Amniotic epithelial cell (primary cell): ENCODE measurements around the gene PTPRK.

Experiments
- DNase-seq: peaks from one replicate; pipeline ENCODE4 v3.0.0-alpha.2; 2010; ENCODE audit warnings: low read depth

Gene PTPRK

DNA sequence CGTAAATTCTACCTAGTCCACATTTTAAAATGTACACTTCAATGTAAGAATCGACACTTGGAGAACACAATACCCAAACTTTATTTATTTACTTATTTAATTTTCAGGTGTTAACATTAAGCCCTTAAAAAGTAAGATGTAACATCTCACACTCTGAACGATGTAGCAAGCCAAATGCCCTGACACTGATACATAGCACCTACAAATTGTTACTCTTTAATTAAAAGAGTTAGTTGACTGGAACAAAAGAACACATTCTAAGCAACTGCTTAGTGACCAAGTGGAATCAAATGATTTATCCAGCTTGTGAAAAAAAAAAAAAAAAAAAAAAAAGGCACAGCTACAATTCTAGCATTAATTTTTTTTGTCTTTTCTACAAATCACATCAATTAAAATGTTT lies 327.4 kb downstream of the PTPRK start:
- no peak for DNase-seq

DNA sequence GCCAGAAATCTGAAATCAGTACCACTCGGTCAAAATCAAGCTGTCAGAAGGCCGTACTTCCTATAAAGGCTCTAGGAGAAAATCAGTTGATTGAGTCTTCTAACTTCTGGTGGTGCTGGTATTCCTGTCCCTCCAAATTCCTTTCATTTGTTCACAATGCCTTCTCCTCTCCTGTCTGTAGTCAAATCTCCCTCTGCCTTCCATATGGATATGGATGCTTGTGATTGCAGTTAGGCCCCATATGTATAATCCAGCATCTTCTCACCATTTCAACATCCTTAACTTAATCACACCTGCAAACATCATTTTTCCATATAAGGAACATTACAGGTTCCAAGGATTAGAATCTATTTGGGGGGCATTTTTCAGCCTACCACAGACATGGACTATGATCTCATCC lies 331.7 kb downstream of the PTPRK start:
- DNase-seq = no peak

DNA sequence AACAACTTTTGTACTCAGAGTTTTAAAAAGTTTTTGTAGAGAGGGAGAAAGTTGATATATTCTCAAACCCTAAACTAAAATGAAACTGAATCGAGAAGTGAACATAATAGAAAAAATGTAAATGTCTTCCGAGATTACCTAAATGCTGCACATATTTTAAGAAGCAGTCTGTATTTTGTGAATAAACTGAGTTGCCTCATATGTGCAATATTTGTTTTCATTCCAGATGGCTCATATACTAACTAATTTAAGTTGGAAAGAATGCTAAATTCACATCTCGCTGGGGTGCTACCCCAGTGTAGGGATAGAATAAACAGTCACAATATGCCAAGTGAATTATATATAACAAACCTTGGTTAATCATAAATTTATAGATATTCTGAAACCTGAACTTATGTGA lies 333.7 kb downstream of the PTPRK start:
- no peak for DNase-seq

DNA sequence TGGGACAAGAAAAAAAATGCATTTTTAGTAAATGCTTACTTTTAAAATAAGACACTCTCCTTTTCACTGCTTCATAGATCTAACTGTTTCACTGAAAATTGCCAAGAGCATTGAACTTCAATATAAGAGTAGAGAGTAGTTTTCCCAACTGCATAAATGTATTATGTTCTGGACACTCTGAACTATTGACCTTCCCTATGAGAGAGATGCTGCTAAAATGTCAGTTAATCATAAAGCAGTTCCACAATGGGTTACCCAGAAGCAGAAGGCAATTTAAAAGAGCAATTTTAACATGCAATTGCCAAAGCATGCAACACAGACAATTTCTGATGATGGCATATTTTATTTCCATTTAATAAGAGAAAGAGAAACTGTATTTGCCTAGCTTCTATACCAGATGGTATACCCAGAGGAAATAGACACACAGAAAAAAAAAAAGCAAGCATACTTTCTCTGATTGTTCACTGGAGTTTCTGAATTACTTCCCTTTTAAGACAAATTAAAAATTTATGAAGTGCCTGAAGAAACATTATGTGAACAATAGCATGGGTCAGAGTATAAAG lies 340.4 kb downstream of the PTPRK start:
- no peak for DNase-seq

DNA sequence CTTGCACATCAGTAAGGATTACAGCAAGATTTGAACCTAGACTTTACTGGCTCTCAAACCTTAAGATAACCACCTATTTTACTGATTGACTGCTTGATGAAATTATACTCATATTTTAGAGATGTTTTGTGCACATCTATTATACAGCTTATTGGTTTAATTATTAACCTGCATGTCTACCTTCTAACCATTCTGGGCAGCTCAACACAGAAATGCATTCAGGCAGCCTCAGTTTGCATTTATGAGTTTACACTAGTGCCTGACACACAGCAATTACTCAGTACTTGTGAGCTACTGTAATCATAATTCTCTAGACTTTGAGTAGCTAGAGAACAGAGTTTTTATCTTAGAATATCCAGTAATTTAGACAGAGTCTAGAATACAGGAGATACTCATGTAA lies 345.7 kb downstream of the PTPRK start:
- DNase-seq = no peak

DNA sequence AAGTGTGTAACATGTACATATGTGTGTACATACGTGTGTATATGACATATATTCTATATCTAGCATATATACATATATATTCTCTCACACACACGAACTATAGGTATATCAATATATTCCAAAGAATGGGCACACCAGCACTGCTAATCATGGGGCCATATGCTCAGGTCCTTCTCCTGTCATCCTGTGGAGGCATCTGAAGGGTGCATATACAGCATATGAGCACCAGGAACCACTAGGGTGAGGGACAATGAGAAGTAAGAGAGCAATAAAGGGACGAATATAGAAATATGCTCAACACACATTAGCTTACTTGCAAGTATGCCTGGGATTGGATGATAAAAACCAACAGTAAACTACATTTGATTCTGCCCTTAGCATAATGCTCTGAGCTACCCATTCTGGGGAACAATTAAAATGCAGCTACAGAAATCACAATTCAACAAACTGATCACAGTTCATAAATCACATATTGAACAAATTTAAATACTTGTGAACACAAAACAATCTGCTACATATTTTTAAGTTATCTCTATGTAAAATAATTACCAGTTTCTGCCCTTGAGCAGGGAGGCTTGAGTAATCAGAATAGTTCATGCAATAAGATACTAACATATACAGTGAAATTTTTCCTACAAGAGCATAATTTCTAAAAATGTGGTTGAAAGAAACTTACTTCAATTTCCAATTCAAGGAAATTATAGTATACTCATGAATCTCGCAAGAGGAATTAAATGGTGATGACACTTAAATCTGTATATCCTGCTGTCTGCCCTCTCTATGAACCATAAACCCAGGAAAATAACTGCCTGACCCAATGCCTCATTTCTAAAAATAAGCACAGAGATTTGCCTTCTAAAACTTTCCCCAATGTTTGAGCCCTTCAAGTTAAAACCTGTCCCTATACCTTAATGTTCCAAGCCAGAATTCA lies 347.4 kb downstream of the PTPRK start:
- DNase-seq = no peak

GRCh38 chr6:128172081-128172480 lies 348.3 kb downstream of the PTPRK start:
- DNase-seq = no peak

- no peak for DNase-seq
These were observed 349.2 kb downstream of the PTPRK start for GRCh38 chr6:128171182-128171581.

DNA sequence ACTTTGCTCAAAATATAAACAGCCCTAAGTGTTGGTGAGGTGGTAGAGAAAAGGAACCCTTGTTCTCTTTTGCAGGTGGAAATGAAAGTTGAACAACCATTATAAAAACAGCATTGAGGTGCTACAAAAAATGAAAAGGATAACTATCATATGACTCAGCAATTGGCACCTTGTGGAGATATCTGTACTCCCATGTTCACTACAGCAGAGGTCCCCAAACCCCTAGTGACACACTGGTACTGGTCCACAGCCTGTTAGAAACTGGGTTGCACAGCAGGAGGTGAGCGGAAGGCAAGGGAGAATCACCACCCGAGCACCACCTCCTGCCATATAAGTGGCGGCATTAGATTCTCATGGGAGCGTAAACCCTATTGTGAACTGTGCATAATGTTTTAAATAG lies 352.2 kb downstream of the PTPRK start:
- DNase-seq = no peak

- no peak for DNase-seq
These were observed 352.8 kb downstream of the PTPRK start for GRCh38 chr6:128167552-128167951.

DNA sequence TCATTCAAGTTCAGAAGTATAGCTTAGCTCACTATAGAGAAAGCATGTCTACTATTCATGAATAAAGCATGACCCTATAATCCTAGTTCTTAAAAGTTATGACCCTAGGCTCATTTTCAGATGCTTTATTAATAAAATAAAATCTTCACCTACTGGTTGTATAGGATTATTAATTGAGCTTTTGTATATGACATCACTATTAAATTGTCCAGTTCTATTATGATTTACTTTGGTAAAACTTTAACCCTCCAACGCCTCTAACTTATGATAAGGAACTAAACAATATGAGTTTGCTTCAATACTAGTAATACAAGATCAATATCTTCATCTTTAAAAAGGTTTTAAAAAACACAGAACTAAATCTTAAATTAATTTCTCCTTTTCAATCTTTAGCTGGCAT lies 356.1 kb downstream of the PTPRK start:
- DNase-seq = no peak

- DNase-seq = no peak
These were observed 358.0 kb downstream of the PTPRK start for GRCh38 chr6:128162423-128162822.

DNA sequence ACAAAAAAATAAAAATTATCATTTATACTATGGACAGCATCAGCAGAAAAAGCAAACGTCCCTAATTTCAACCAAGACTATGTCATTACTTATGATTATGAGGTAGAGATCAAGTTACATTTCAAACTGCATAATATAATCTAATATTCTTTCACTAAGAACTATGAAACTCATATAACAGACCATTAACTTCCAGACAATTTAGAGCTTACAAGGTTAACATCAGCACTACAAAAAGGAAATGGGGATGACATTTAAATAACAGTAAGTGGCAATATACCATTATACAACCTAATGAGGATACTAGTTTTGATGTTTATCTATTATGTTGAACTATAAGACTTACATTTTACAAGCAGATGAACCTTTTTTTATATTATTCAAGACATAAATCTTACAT lies 358.6 kb downstream of the PTPRK start:
- no peak for DNase-seq

DNA sequence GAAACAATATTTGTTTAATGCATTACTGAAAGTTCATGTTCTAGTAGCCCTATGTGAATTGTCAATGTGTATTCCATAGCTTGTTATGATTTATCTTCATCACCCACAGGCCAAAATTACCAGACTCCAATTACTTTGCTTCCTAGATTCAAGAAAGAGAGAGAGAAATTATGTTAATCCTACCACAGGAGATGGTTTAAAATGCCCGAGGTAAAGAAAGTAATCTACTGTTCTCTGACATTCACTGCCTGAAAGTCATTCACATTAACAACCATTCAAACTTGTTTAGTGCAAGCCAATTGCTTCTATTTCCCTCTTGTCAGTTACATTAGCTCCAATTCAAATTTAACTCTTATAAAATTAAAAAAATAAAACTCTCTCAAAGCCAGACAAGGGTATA lies 359.1 kb downstream of the PTPRK start:
- DNase-seq = no peak

- peak; percentile 57 for DNase-seq
These were observed 361.9 kb downstream of the PTPRK start for GRCh38 chr6:128158496-128158895.

- DNase-seq = no peak
These were observed 363.9 kb downstream of the PTPRK start for GRCh38 chr6:128156321-128157111.

GRCh38 chr6:128155826-128156225 lies 364.6 kb downstream of the PTPRK start:
- DNase-seq = no peak

DNA sequence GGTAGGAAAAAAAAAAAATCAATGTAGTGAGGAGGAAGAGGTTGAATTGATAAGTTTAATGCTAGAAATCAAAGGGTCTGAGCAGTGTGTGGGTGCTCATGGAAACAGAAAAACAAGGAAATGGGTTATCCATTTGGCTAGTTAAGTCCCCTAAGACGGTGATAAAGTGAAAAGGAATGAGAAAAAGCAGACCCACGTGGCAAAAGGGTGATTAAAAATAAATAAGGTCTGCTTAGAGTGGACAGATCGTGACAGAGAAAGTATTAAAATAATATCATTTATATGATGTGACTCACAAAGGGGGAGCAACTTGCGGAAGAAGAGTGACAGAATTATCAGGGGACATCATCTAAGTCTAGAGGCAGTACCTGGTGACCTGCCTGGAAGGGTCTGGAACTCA lies 367.8 kb downstream of the PTPRK start:
- DNase-seq = no peak

GRCh38 chr6:128150376-128150775 lies 370.0 kb downstream of the PTPRK start:
- DNase-seq = no peak

DNA sequence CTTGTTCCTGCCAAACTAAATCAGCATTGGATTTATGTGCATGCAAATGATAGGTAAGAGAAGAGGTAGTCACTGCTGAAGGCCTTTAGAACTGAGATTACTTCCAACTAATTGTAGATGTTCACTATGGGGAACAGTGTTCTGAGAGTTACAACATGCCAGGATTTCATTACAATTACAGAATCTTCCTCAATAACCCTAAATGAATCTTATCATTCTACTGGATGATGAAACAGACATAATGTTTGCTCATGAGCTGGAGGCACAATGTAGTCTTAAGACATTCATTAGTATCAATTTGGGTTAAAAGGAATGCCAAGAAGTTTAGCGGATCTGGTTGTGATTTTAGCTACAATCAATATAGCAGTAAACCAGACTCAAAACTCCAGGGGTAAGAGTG lies 370.6 kb downstream of the PTPRK start:
- DNase-seq = peak; percentile 58

DNA sequence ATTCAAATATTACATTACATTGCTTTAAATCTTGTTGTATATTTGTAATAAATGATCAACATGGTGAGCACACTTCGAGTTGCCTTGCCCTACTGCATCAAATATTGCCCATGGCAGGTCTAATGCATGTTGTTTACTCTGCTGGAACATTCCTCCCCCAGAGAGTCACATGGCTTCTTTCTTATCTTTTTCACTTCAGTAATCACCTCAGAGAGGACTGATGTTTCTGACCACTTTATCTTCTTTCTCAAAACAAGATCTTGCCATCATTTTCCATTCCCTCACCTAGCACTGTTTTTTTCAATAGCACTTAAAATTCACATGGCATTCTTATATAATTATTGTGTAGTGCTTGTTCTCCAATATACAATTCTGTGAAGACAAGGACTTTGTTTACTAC lies 376.1 kb downstream of the PTPRK start:
- DNase-seq = peak; percentile 70

DNA sequence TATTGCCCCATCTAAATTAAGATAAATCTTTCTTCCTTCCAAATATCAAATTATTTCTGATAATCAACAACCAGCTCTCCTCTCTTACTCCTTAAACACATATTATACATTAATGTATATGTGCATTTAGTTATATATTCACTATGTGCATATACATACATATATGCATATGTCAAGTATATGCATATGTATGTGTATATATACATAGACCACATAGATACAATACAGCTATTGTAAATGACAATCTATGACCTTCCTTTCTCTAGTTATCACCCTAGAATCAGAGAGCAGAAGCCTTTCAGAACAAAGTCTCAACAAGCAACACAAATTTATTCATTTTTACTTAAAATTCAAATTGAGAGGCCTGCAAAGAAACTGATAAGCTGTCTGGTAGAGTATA lies 378.5 kb downstream of the PTPRK start:
- DNase-seq = no peak

- DNase-seq = peak; percentile 86
These were observed 380.9 kb downstream of the PTPRK start for GRCh38 chr6:128139519-128139918.
